Activated T-helper 2 cell treated with anti-CD3 and anti-CD28 coated beads, Interferon-gamma antibody, Interleukin-2, Interleukin-4, amounts not matched to agents 10 μg/mL and 5 μg/mL and 100 μg/mL, durations not matched to agents 14 hours and 24 hours and 36 hours (primary cell): Measurements from ENCODE around the gene TRIM67. TPM values are rescaled to one million over a fixed set of nuclear protein-coding genes. Genes with fewer than 3 reads are reported as not detected.
"Not testable (repeated sequence)": the region's sequence is repeated elsewhere in the genome, so short reads cannot be mapped to it uniquely, and the experiment has no call there.

Experiments
- DNase-seq: peaks from one replicate; pipeline ENCODE4 v3.0.0; 2021; ENCODE audit warnings: low spot score
- H3K27ac Mint-ChIP-seq: one replicate; pipeline ENCODE4 v1.8.0; 2021; ENCODE audit warnings: mixed read lengths
- H3K27me3 Mint-ChIP-seq: one replicate; pipeline ENCODE4 v1.8.0; 2021; ENCODE audit warnings: low read depth, mixed read lengths
- H3K36me3 Mint-ChIP-seq: one replicate; pipeline ENCODE4 v1.8.0; 2021; ENCODE audit warnings: low read depth, mixed read lengths
- H3K4me1 Mint-ChIP-seq: one replicate; pipeline ENCODE4 v1.8.0; 2021; ENCODE audit warnings: low read depth, mixed read lengths
- H3K4me3 Mint-ChIP-seq: one replicate; pipeline ENCODE4 v1.8.0; 2021; ENCODE audit warnings: low read depth, mild to moderate bottlenecking, moderate library complexity, mixed read lengths
- H3K9me3 Mint-ChIP-seq: one replicate; pipeline ENCODE4 v1.8.0; 2021; ENCODE audit warnings: mixed read lengths
- intact Hi-C: fragments of 100-400 bp; cut with micrococcal nuclease; formaldehyde crosslinking; loops from one replicate; pipeline ENCODE4 v1.15.1; 2023
- total RNA-seq: library from RNA; stranded (reverse); gene quantifications from 2 replicates; pipeline ENCODE4 v1.2.3, GENCODE V29; 2022

TRIM67 gene
- total RNA-seq: not detected in 2 replicates

DNA sequence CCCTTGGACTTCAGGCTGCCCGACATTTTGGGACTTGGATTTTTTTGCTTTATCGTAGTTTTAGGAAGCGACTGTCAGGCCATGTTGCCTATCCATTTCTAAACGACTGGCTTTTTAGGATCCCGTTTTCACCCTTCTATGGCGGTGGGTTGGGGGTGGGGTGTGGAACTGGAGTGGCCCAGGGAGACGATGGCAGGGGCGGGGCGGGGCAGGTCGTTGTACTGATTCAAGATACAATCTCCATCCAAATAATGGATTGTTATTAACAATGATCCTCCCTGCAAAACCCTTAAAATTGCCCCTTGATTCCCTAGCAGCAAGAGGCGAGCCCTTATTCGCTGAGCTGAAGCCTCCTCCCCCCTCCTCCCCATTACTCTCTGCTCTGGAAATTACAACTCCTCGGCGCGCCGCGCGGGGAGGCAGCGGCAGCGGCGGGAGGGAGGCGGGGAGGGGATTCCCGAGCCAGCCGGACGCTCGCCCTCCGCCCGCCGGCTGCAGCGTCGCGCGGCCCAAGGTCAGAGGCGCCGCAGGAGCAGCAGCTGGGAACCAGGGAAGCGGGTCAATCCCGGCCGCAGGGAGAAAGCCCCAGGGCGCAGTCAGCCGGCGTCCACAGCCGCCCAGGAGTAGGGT lies at the start of gene TRIM67:
TSS of gene TRIM67 (plus strand) at position 392 of the 630 bp plus-strand sequence. CDS start 912 bp downstream, outside the sequence.
- H3K9me3 Mint-ChIP-seq: no peaks in the 10 kb centered on the region
- no peaks in the 10 kb centered on the region for H3K36me3 Mint-ChIP-seq
- no peak within 1 kb of the TSS for H3K4me3 Mint-ChIP-seq
- no peak for DNase-seq
- intact Hi-C loops: loop anchor here (5.0 kb wide), 1 partner anchor 734 kb away; the partner anchor contains the start of gene PGBD5
- H3K27me3 Mint-ChIP-seq: peaks cover 72% of the 10 kb centered on the region
- no peak within 1 kb of the TSS for H3K27ac Mint-ChIP-seq
- no peaks in the 10 kb centered on the region for H3K4me1 Mint-ChIP-seq

GRCh38 chr1:231116738-231117137 lies 45.1 kb upstream of the TRIM67 start:
- H3K9me3 Mint-ChIP-seq: peaks cover 3% of the 10 kb centered on the region
- no peaks in the 10 kb centered on the region for H3K36me3 Mint-ChIP-seq
- DNase-seq: no peak
- H3K27me3 Mint-ChIP-seq: peaks cover 27% of the 10 kb centered on the region
- intact Hi-C loops: no loop called here
- no peaks in the 10 kb centered on the region for H3K4me1 Mint-ChIP-seq
- no peak overlapping the region for H3K27ac Mint-ChIP-seq
- H3K4me3 Mint-ChIP-seq: no peak overlapping the region

DNA sequence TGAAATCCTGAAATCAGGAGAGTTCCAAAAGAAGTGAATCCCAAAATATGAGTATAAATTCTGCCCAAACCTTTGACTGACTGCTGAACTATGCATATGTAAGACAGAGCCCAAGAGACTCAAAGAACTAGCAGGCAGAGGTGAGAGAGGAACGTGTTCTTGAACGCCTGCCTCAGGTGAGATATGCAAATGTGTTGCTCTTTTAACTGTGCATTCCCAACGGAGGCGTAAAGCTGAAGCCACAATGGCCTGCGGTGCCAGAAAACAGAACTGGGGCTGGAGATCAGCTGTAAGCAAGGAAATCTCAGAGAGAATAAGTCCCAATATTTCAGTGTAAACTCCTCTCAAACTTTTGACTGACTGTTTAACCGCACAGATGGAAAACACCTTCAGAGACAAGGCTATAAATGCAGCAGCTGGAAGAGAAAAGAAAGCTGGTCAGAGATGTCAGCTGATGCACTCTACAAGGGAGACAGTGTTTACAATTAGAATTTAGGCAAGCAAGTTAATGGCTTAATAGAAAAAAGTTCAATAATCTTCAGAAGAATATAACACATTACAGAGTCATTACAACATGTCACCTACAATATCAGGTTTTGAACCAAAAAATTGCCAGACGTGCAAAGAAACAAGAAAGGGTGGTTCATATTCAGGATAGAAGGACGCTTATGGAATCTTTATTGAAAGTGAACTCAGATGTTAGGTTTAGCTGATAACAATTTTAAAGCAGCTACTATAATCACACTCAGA lies 43.0 kb upstream of the TRIM67 start:
- H3K4me1 Mint-ChIP-seq: no peaks in the 10 kb centered on the region
- H3K4me3 Mint-ChIP-seq: no peak overlapping the region
- H3K9me3 Mint-ChIP-seq: peaks cover 3% of the 10 kb centered on the region
- H3K36me3 Mint-ChIP-seq: no peaks in the 10 kb centered on the region
- peaks cover 15% of the 10 kb centered on the region for H3K27me3 Mint-ChIP-seq
- no peak for DNase-seq
- intact Hi-C loops: no loop called here
- H3K27ac Mint-ChIP-seq: no peak overlapping the region

GRCh38 chr1:231121533-231121932 lies 40.3 kb upstream of the TRIM67 start:
- Mint-ChIP-seq H3K27ac (no peak overlapping the region), H3K27me3 (peaks cover 10% of the 10 kb centered on the region), H3K4me3 (no peak overlapping the region), H3K4me1 (no peaks in the 10 kb centered on the region), H3K9me3 (peaks cover 3% of the 10 kb centered on the region), H3K36me3 (no peaks in the 10 kb centered on the region)
- no peak for DNase-seq
- intact Hi-C loops: no loop called here

GRCh38 chr1:231122143-231122542 lies 39.7 kb upstream of the TRIM67 start:
- Mint-ChIP-seq H3K36me3 (no peaks in the 10 kb centered on the region), H3K27ac (no peak overlapping the region), H3K4me3 (no peak overlapping the region), H3K9me3 (peaks cover 7% of the 10 kb centered on the region), H3K27me3 (peaks cover 8% of the 10 kb centered on the region), H3K4me1 (no peaks in the 10 kb centered on the region)
- intact Hi-C loops: no loop called here
- DNase-seq: no peak

GRCh38 chr1:231124746-231125145 lies 37.1 kb upstream of the TRIM67 start:
- intact Hi-C loops: no loop called here
- Mint-ChIP-seq H3K9me3 (peaks cover 4% of the 10 kb centered on the region), H3K27ac (no peak overlapping the region), H3K4me3 (no peak overlapping the region), H3K27me3 (peaks cover 8% of the 10 kb centered on the region), H3K4me1 (no peaks in the 10 kb centered on the region), H3K36me3 (no peaks in the 10 kb centered on the region)
- no peak for DNase-seq

DNA sequence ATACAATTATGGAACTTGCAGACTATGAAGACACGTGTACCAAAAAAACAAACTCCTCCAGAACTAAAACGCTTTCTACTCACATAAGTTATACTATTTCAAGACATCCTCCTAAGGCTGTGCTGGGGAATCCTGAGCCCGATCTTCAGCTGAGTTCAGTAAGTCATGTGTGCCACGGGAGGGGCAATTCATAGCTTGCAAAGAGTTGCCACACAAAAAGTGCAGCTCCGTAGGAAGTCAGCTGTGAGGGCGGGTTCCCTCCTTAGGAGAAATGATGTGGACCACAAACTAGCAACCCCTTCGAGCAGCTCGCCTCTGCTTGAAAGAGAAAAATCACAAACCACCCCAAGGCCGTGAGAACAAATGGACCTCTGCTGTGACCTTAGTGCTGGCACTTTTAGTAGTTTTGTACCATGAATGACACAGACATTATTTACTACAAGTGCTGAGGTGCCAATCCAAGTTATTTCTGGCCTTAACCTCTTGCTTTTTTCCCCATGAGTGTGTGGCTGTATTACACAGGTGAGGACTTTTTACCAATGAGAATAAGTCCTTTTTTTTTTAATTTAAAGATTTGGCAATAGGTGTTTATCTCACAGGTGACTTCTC lies 35.8 kb upstream of the TRIM67 start:
- DNase-seq: no peak
- H3K27ac Mint-ChIP-seq: no peak overlapping the region
- H3K4me1 Mint-ChIP-seq: no peaks in the 10 kb centered on the region
- H3K36me3 Mint-ChIP-seq: no peaks in the 10 kb centered on the region
- H3K9me3 Mint-ChIP-seq: peaks cover 4% of the 10 kb centered on the region
- H3K27me3 Mint-ChIP-seq: peaks cover 2% of the 10 kb centered on the region
- intact Hi-C loops: no loop called here
- H3K4me3 Mint-ChIP-seq: no peak overlapping the region

DNA sequence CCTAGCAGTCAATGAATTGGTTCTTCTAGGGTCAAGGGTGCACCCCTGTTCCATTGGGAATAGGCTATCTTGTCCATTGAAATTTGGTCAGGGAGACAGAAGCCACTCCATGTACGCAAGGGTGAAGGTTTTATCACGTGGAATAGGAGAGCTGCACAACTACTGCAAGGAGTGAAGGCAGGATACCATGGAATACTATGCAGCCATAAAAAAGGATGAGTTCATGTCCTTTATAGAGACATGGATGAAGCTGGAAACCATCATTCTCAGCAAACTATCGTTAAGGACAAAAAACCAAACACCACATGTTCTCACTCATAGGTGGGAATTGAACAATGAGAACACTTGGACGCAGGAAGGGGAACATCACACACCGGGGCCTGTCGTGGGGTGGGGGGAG lies 34.8 kb upstream of the TRIM67 start:
- not testable (repeated sequence) for H3K4me1 Mint-ChIP-seq

GRCh38 chr1:231128471-231128870 lies 33.4 kb upstream of the TRIM67 start:
- intact Hi-C loops, H3K4me1 Mint-ChIP-seq, H3K36me3 Mint-ChIP-seq, DNase-seq, H3K4me3 Mint-ChIP-seq, H3K9me3 Mint-ChIP-seq, H3K27me3 Mint-ChIP-seq, H3K27ac Mint-ChIP-seq: not testable (repeated sequence)

More for the DNA sequence above, 34.8 kb upstream of the TRIM67 start:
- H3K36me3 Mint-ChIP-seq, intact Hi-C loops, H3K4me3 Mint-ChIP-seq, H3K9me3 Mint-ChIP-seq, H3K27ac Mint-ChIP-seq, DNase-seq, H3K27me3 Mint-ChIP-seq: not testable (repeated sequence)

GRCh38 chr1:231130544-231130943 lies 31.3 kb upstream of the TRIM67 start:
- H3K4me1 Mint-ChIP-seq: no peaks in the 10 kb centered on the region
- H3K9me3 Mint-ChIP-seq: peaks cover 4% of the 10 kb centered on the region
- no peak overlapping the region for H3K27ac Mint-ChIP-seq
- H3K4me3 Mint-ChIP-seq: no peak overlapping the region
- H3K27me3 Mint-ChIP-seq: peaks cover 1% of the 10 kb centered on the region
- DNase-seq: no peak
- intact Hi-C loops: no loop called here
- H3K36me3 Mint-ChIP-seq: no peaks in the 10 kb centered on the region

DNA sequence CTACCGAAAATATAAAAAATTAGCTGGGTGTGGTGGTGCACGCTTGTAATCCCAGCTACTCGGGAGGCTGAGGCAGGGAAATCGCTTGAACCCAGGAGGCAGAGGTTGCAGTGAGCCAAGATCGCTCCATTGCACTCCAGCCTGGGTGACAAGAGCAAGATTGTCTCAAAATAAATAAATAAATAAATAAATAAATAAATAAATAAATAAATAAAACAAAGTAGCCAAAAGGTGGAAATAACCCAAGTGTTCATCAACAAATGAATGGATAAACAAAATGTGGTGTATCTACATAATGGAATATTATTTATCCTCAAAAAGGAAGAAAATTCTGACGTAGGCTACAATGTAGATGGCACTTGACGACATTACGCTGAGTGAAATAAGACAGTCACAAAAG lies 29.3 kb upstream of the TRIM67 start:
- H3K4me3 Mint-ChIP-seq, H3K9me3 Mint-ChIP-seq, intact Hi-C loops: not testable (repeated sequence)

DNA sequence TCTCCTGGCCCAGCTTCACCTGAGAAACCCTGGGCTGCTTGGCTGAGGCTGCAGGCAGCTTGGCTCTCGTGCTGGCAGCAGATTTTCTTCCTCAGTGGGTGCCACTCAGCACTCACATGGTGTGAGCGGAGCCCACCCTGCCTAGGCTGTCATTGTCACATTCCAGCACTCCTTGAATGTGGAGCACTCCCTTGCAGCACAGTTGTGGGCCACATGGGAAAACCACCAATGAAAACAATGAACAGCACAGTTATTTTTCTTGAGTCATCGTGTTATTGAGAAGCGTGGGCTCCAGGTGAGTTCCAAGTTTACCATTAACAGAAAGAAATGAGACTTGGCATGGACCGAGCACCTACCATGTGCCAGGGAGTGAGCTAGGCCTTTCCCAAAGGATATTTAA lies 27.2 kb upstream of the TRIM67 start:
- intact Hi-C loops: no loop called here
- no peaks in the 10 kb centered on the region for H3K36me3 Mint-ChIP-seq
- no peak overlapping the region for H3K4me3 Mint-ChIP-seq
- no peak overlapping the region for H3K27ac Mint-ChIP-seq
- peaks cover 3% of the 10 kb centered on the region for H3K4me1 Mint-ChIP-seq
- H3K9me3 Mint-ChIP-seq: no peaks in the 10 kb centered on the region
- peaks cover 5% of the 10 kb centered on the region for H3K27me3 Mint-ChIP-seq
- no peak for DNase-seq

More for the DNA sequence above, 29.3 kb upstream of the TRIM67 start:
- H3K27me3 Mint-ChIP-seq, H3K36me3 Mint-ChIP-seq, DNase-seq, H3K27ac Mint-ChIP-seq, H3K4me1 Mint-ChIP-seq: not testable (repeated sequence)

DNA sequence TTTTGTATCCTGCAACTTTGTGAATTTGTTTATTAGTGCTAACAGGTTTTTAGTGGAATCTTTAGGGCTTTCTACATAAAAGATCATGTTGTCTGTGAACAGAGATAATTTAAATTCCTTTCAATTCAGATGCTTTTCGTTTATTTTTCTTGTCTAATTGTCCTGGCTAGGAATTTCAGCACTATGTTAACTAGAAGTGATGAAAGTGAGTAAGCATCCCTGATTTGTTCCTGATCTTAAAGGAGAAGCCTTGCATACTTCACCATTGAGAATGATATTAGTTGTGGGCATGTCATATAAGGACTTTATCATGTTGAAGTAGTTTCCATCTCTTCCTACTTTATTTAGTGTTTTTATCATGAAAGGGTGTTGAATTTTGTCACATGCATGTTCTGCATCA lies 23.6 kb upstream of the TRIM67 start:
- Mint-ChIP-seq H3K4me3 (no peak overlapping the region), H3K36me3 (no peaks in the 10 kb centered on the region), H3K27ac (no peak overlapping the region), H3K27me3 (peaks cover 14% of the 10 kb centered on the region), H3K4me1 (peaks cover 3% of the 10 kb centered on the region), H3K9me3 (no peaks in the 10 kb centered on the region)
- no peak for DNase-seq
- intact Hi-C loops: no loop called here
